Suprapubic skin (tissue), 3 donors: ENCODE measurements around the gene C11orf16.

Experiments used
- POLR2A ChIP-seq, 2 donors: fragments of 450-650 bp; IDR thresholded peaks; one replicate each; pipeline ENCODE4 v1.6.1; 2017; ENCODE audit warnings: antibody characterized with exemption in 2 of 2, mild to moderate bottlenecking in 2 of 2, moderate library complexity in 2 of 2
- TF ChIP-seq, protein P1 (sequence below), 2 donors: fragments of 200-600 bp in 1 of 2; fragments of 450-650 bp in 1 of 2; sonication (generic) in 1 of 2; IDR thresholded peaks; one replicate each; pipeline ENCODE4 v1.5.1; 2016 to 2019; ENCODE audit warnings: antibody characterized with exemption in 2 of 2, mild to moderate bottlenecking in 1 of 2, moderate library complexity in 1 of 2

DNA sequence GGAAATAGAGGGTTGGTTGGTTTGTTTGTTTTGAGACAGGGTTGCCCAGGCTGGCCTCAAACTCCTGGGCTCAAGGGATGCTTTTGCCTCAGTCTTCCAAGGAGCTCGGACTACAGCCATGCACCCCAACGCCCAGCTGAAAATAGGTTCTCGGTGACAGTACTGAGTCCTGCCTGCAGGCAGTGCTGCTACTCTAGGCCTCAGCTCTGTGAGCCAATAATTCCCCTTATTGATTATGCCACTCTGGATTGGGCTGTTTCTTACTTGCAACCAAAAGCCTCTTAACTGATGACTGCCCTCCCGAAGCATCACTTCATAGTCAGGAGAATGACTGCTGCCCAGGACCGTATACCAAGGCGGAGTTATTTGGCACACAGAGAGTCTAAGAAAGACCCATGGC, 1.2 kb upstream of the C11orf16 start:
- TF ChIP-seq, protein P1, sequence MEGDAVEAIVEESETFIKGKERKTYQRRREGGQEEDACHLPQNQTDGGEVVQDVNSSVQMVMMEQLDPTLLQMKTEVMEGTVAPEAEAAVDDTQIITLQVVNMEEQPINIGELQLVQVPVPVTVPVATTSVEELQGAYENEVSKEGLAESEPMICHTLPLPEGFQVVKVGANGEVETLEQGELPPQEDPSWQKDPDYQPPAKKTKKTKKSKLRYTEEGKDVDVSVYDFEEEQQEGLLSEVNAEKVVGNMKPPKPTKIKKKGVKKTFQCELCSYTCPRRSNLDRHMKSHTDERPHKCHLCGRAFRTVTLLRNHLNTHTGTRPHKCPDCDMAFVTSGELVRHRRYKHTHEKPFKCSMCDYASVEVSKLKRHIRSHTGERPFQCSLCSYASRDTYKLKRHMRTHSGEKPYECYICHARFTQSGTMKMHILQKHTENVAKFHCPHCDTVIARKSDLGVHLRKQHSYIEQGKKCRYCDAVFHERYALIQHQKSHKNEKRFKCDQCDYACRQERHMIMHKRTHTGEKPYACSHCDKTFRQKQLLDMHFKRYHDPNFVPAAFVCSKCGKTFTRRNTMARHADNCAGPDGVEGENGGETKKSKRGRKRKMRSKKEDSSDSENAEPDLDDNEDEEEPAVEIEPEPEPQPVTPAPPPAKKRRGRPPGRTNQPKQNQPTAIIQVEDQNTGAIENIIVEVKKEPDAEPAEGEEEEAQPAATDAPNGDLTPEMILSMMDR (IDR thresholded peaks at IDR 0.05), result no peak
- TF ChIP-seq POLR2A (IDR thresholded peaks at IDR 0.05), result no peak
